HCT116 (cell line): ENCODE data around the gene TSACC. TPM values are rescaled to one million over a fixed set of nuclear protein-coding genes. Genes with fewer than 3 reads are reported as not detected.

ENCODE experiments used
- ATAC-seq: fragments of 200-7000 bp; cut with Tn5 transposase; 2 replicates; pipeline ENCODE4 v1.9.1; 2020; ENCODE audit warnings: mild to moderate bottlenecking, moderate library complexity
- BruUV-seq: library from RNA; stranded (reverse); fragments of 400-500 nt; replicated peaks from 2 replicates; lab custom pipeline; 2021; lab: Mats Ljungman, UMichigan
- CTCF ChIA-PET: fragments of 300-600 bp; sonication (Branson Sonifier 250); formaldehyde crosslinking; loops from one replicate; lab custom pipeline; 2021; ENCODE audit warnings: antibody characterized with exemption; lab: Charles Lee
- POLR2A ChIA-PET: fragments of 300-600, 350-600 bp; sonication (Branson Sonifier 250); formaldehyde crosslinking; loops from one replicate; lab custom pipeline; 2021; ENCODE audit warnings: antibody characterized with exemption; lab: Charles Lee
- RAD21 ChIA-PET, 2 experiments: fragments of 300-600 bp; sonication (Branson Sonifier 250); formaldehyde crosslinking; loops; one replicate each; lab custom pipeline; 2023; ENCODE audit warnings: low total read pairs in 2 of 2; ENCODE audit not compliant: uncharacterized antibody in 2 of 2, unreplicated experiment in 2 of 2, low non-redundant PET in 1 of 2; lab: Charles Lee
- DNase-seq: peaks from one replicate; pipeline ENCODE4 v3.0.0-alpha.2; 2010; ENCODE audit warnings: low read depth, low spot score
- H2AFZ ChIP-seq: fragments of 200-600 bp; shearing (Covaris generic), sonication (generic); 2 replicates; pipeline ENCODE4 v1.6.1; 2017; ENCODE audit warnings: low read depth, mixed run types, mixed read lengths, antibody characterized with exemption, low read length; ENCODE audit not compliant: poor library complexity, severe bottlenecking
- H3K27ac ChIP-seq: 2 replicates; pipeline ENCODE4 v1.5.1; 2012; ENCODE audit warnings: low read depth, low read length
- H3K27me3 ChIP-seq: fragments of 200-600 bp; sonication (generic); 2 replicates; pipeline ENCODE4 v1.6.1; 2016; ENCODE audit warnings: mixed run types, low read length, mixed read lengths; ENCODE audit not compliant: insufficient read depth
- H3K36me3 ChIP-seq, 2 experiments: fragments of 200-500 bp in 1 of 2; fragments of 200-600 bp in 1 of 2; sonication (Bioruptor generic) in 1 of 2; sonication (generic) in 1 of 2; 2 replicates each; pipeline versions ENCODE4 v1.5.1 to v1.6.1; 2014 to 2016; ENCODE audit warnings: low read length in 2 of 2, inconsistent platforms in 1 of 2, mixed read lengths in 1 of 2, mixed run types in 1 of 2; ENCODE audit not compliant: insufficient read depth in 2 of 2, control insufficient read depth in 1 of 2
- H3K4me1 ChIP-seq, 2 experiments: fragments of 200-600 bp in 1 of 2; sonication (generic) in 1 of 2; 2 replicates each; pipeline versions ENCODE4 v1.5.1 to v1.6.1; 2012 to 2017; ENCODE audit warnings: low read length in 2 of 2, inconsistent platforms in 1 of 2, mild to moderate bottlenecking in 1 of 2, mixed read lengths in 1 of 2, mixed run types in 1 of 2, moderate library complexity in 1 of 2; ENCODE audit not compliant: insufficient read depth in 2 of 2, control insufficient read depth in 1 of 2
- H3K4me2 ChIP-seq: fragments of 200-600 bp; sonication (generic); 2 replicates; pipeline ENCODE4 v1.6.1; 2017; ENCODE audit warnings: mixed run types, low read length, mixed read lengths
- H3K4me3 ChIP-seq, 2 experiments: fragments of 200-600 bp in 1 of 2; sonication (generic) in 1 of 2; replicated peaks in 1 of 2; 2 replicates each; pipeline ENCODE4 v1.5.1; 2011 to 2016; ENCODE audit warnings: low read length in 2 of 2, control low read depth in 1 of 2, low read depth in 1 of 2, mild to moderate bottlenecking in 1 of 2, mixed read lengths in 1 of 2, mixed run types in 1 of 2
- H3K79me2 ChIP-seq: fragments of 200-600 bp; sonication (generic); 2 replicates; pipeline ENCODE4 v1.6.1; 2017; ENCODE audit warnings: mild to moderate bottlenecking, mixed run types, low read length, moderate library complexity, mixed read lengths; ENCODE audit not compliant: insufficient read depth
- H3K9ac ChIP-seq: fragments of 200-600 bp; sonication (generic); 2 replicates; pipeline ENCODE4 v1.6.1; 2016; ENCODE audit warnings: low read length, mixed read lengths
- H3K9me2 ChIP-seq: fragments of 200-600 bp; sonication (generic), shearing (Covaris generic); 2 replicates; pipeline ENCODE4 v1.6.1; 2017; ENCODE audit warnings: mixed run types, mild to moderate bottlenecking, moderate library complexity; ENCODE audit not compliant: insufficient read depth
- H3K9me3 ChIP-seq, 2 experiments: fragments of 200-500 bp in 1 of 2; fragments of 200-600 bp in 1 of 2; sonication (Bioruptor generic) in 1 of 2; sonication (generic) in 1 of 2; 2 replicates each; pipeline ENCODE4 v1.6.1; 2014 to 2017; ENCODE audit warnings: low read length in 2 of 2, mixed read lengths in 2 of 2, inconsistent platforms in 1 of 2, low read depth in 1 of 2, mild to moderate bottlenecking in 1 of 2, mixed run types in 1 of 2, moderate library complexity in 1 of 2; ENCODE audit not compliant: control insufficient read depth in 1 of 2, insufficient read depth in 1 of 2
- H4K20me1 ChIP-seq: fragments of 200-600 bp; sonication (generic), shearing (Covaris generic); 2 replicates; pipeline ENCODE4 v1.6.1; 2017; ENCODE audit warnings: mixed run types, mild to moderate bottlenecking, moderate library complexity; ENCODE audit not compliant: insufficient read depth
- CEBPB ChIP-seq: IDR thresholded peaks from 2 replicates; pipeline ENCODE4 v1.6.1; 2012; ENCODE audit warnings: low read depth
- EZH2 ChIP-seq: fragments of 200-600 bp; sonication (generic); IDR thresholded peaks from 2 replicates; pipeline ENCODE4 v1.6.1; 2017; ENCODE audit warnings: antibody characterized with exemption, mixed run types
- JUND ChIP-seq: IDR thresholded peaks from 2 replicates; pipeline ENCODE4 v1.6.1; 2012
- POLR2A ChIP-seq: IDR thresholded peaks from 2 replicates; pipeline ENCODE4 v1.7.0; 2011; ENCODE audit warnings: borderline replicate concordance; ENCODE audit not compliant: insufficient read depth, insufficient read length; ENCODE audit errors: extremely low read depth
- POLR2AphosphoS5 ChIP-seq: IDR thresholded peaks from 2 replicates; pipeline ENCODE4 v1.6.1; 2011; ENCODE audit warnings: mild to moderate bottlenecking, low read depth, low read length, moderate library complexity
- REST ChIP-seq: IDR thresholded peaks from 2 replicates; pipeline ENCODE4 v1.6.1; 2012; ENCODE audit warnings: low read depth
- SRF ChIP-seq: IDR thresholded peaks from 2 replicates; pipeline ENCODE4 v1.6.1; 2012; ENCODE audit warnings: low read depth
- TCF7L2 ChIP-seq: IDR thresholded peaks from 2 replicates; pipeline ENCODE4 v1.7.0; 2011; ENCODE audit warnings: borderline replicate concordance, inconsistent platforms; ENCODE audit not compliant: insufficient read depth, insufficient read length; ENCODE audit errors: extremely low read depth
- intact Hi-C: fragments of 100-400 bp; cut with micrococcal nuclease; formaldehyde crosslinking; loops from 2 replicates; pipeline ENCODE4 v1.10.0; 2022
- total RNA-seq: library from RNA; stranded (reverse); gene quantifications from one replicate; pipeline ENCODE4 v1.2.1, GENCODE V29; 2021; ENCODE audit not compliant: unreplicated experiment

The TSACC gene
- total RNA-seq, 1 experiment from 2014 or later = 1.0 TPM

GRCh38 chr1:156384658-156385057 is 46.3 kb downstream of the TSACC start:
- Histone ChIP-seq H3K9ac (no peak overlapping the region), H3K4me3 (no peak overlapping the region), H4K20me1 (no peaks in the 10 kb centered on the region), H2AFZ (no peak overlapping the region), H3K79me2 (no peaks in the 10 kb centered on the region), H3K36me3 (no peaks in the 10 kb centered on the region), H3K4me1 (peaks cover 2% of the 10 kb centered on the region in 2 experiments; a peak in 3 of 4 replicates), H3K9me2 (no peaks in the 10 kb centered on the region), H3K9me3 (no peaks in the 10 kb centered on the region), H3K27ac (no peak overlapping the region), H3K27me3 (no peaks in the 10 kb centered on the region), H3K4me2 (no peak overlapping the region)
- CTCF ChIA-PET = interaction anchor here (2.7 to 5.3 kb wide), 2 partner anchors 11 to 59 kb away, joined by 21 to 322 read pairs; no protein-coding TSS in a partner anchor
- RAD21 ChIA-PET = interaction anchor here in 1 of 2 experiments (1.7 kb wide), 1 partner anchor 61 kb away, joined by 9 read pairs; no protein-coding TSS in a partner anchor
- TF ChIP-seq JUND (no peak), TCF7L2 (no peak), SRF (no peak), EZH2 (no peak), POLR2AphosphoS5 (no peak), CEBPB (no peak), POLR2A (no peak), REST (no peak)
- DNase-seq (no peak), ATAC-seq (no peak)
- POLR2A ChIA-PET = interaction anchor here (3.1 kb wide), 1 partner anchor 61 kb away, joined by 25 read pairs; no protein-coding TSS in a partner anchor
- BruUV-seq = no TSS peak
- intact Hi-C loops = loop anchor here (1.0 kb wide), 1 partner anchor 60 kb away; no protein-coding TSS in a partner anchor
